Right hindlimb (tissue), 1 donor: ENCODE measurements around the gene RAF1.
A peak's percentile ranks its signal among the peaks of the same experiment; 100 is the strongest.
"Not testable (repeated sequence)": the region's sequence is repeated elsewhere in the genome, so short reads cannot be mapped to it uniquely, and the experiment has no call there.

Experiments
- DNase-seq: peaks from one replicate; pipeline ENCODE4 v3.0.0-alpha.2; 2018

The RAF1 gene

GRCh38 chr3:12663936-12664908, at the start of gene RAF1:
TSS of gene RAF1 (minus strand) at chr3:12664117. CDS start at chr3:12618721, 45,396 bp downstream.
- peak; percentile 99 for DNase-seq

GRCh38 chr3:12710062-12710461, 46.1 kb upstream of the RAF1 start:
- DNase-seq: no peak

- no peak for DNase-seq
These were observed 45.4 kb upstream of the RAF1 start for GRCh38 chr3:12709334-12709733.

- DNase-seq: peak; percentile 42
These were observed 44.8 kb upstream of the RAF1 start for GRCh38 chr3:12708584-12709192.

GRCh38 chr3:12707449-12707848, 43.5 kb upstream of the RAF1 start:
- DNase-seq: no peak

- DNase-seq: peak; percentile 51
These were observed 42.8 kb upstream of the RAF1 start for GRCh38 chr3:12706504-12707253.

GRCh38 chr3:12705981-12706380, 42.1 kb upstream of the RAF1 start:
- no peak for DNase-seq

GRCh38 chr3:12705374-12705926, 41.5 kb upstream of the RAF1 start:
- DNase-seq: no peak

- no peak for DNase-seq
These were observed 38.6 kb upstream of the RAF1 start for GRCh38 chr3:12702501-12702900.

- DNase-seq: not testable (repeated sequence)
These were observed 37.7 kb upstream of the RAF1 start for GRCh38 chr3:12701601-12702000.

- no peak for DNase-seq
These were observed 36.9 kb upstream of the RAF1 start for GRCh38 chr3:12700800-12701199.

- DNase-seq: no peak
These were observed 32.0 kb upstream of the RAF1 start for GRCh38 chr3:12695916-12696315.

GRCh38 chr3:12695112-12695511, 31.2 kb upstream of the RAF1 start:
- no peak for DNase-seq

- DNase-seq: no peak
These were observed 28.5 kb upstream of the RAF1 start for GRCh38 chr3:12692444-12692843.

- no peak for DNase-seq
These were observed 26.2 kb upstream of the RAF1 start for GRCh38 chr3:12689997-12690711.

GRCh38 chr3:12687948-12688347, 24.0 kb upstream of the RAF1 start:
- no peak for DNase-seq

GRCh38 chr3:12686096-12686495, 22.2 kb upstream of the RAF1 start:
- no peak for DNase-seq

- DNase-seq: no peak
These were observed 18.1 kb upstream of the RAF1 start for GRCh38 chr3:12681943-12682390.

- no peak for DNase-seq
These were observed 17.4 kb upstream of the RAF1 start for GRCh38 chr3:12681089-12681942.

GRCh38 chr3:12679468-12679867, 15.6 kb upstream of the RAF1 start:
- DNase-seq: no peak

GRCh38 chr3:12677616-12678015, 13.7 kb upstream of the RAF1 start:
- no peak for DNase-seq
